Glomerular visceral epithelial cell (primary cell): ENCODE measurements around the gene POLR3C.
"Not testable (repeated sequence)": the region's sequence is repeated elsewhere in the genome, so short reads cannot be mapped to it uniquely, and the experiment has no call there.

ENCODE experiments used
- DNase-seq: peaks from one replicate; pipeline ENCODE4 v3.0.0-alpha.2; 2016; ENCODE audit errors: extremely low spot score

POLR3C gene

GRCh38 chr1:145823565-145824498, at the start of gene POLR3C, which contains the start of gene RNF115:
Gene POLR3C, plus strand, starts transcription at chr1:145824200. Its CDS starts 1,577 bp downstream, at chr1:145825777.
Gene RNF115, minus strand, starts transcription at chr1:145824095. Its CDS starts 222 bp downstream, at chr1:145823873.
- peak; percentile 94 for DNase-seq

- DNase-seq, result no peak
These were observed 46.4 kb upstream of the POLR3C start for GRCh38 chr1:145777357-145778145.

- DNase-seq, result no peak
These were observed 45.9 kb upstream of the POLR3C start for GRCh38 chr1:145778146-145778540.

- DNase-seq, result peak; percentile 80
These were observed 41.5 kb upstream of the POLR3C start for GRCh38 chr1:145782272-145783099.

GRCh38 chr1:145784409-145784808, 39.6 kb upstream of the POLR3C start:
- DNase-seq, result no peak

GRCh38 chr1:145785547-145785946, 38.5 kb upstream of the POLR3C start:
- no peak for DNase-seq

- no peak for DNase-seq
These were observed 37.7 kb upstream of the POLR3C start for GRCh38 chr1:145786271-145786670.

- no peak for DNase-seq
These were observed 35.4 kb upstream of the POLR3C start for GRCh38 chr1:145788580-145788979.

- DNase-seq, result not testable (repeated sequence)
These were observed 32.1 kb upstream of the POLR3C start for GRCh38 chr1:145791860-145792259.

- no peak for DNase-seq
These were observed 31.5 kb upstream of the POLR3C start for GRCh38 chr1:145792484-145792883.

GRCh38 chr1:145795257-145795881, 28.6 kb upstream of the POLR3C start:
- DNase-seq, result no peak

- DNase-seq, result no peak
These were observed 27.2 kb upstream of the POLR3C start for GRCh38 chr1:145796753-145797152.

- DNase-seq, result no peak
These were observed 24.2 kb upstream of the POLR3C start for GRCh38 chr1:145799806-145800205.

GRCh38 chr1:145804235-145805045, 19.6 kb upstream of the POLR3C start:
- DNase-seq, result no peak

GRCh38 chr1:145805057-145805456, 18.9 kb upstream of the POLR3C start:
- no peak for DNase-seq

GRCh38 chr1:145806408-145806807, 17.6 kb upstream of the POLR3C start:
- no peak for DNase-seq

GRCh38 chr1:145806844-145807243, 17.2 kb upstream of the POLR3C start:
- DNase-seq, result no peak

GRCh38 chr1:145812977-145813810, 10.8 kb upstream of the POLR3C start:
- not testable (repeated sequence) for DNase-seq

GRCh38 chr1:145818095-145818494, 5.9 kb upstream of the POLR3C start:
- peak; percentile 69 for DNase-seq
